Astrocyte (in vitro differentiated cells and primary cell): ENCODE measurements around the gene RELB.

Source experiments
- CTCF ChIP-seq: IDR thresholded peaks from 2 replicates; pipeline ENCODE4 v1.5.1; 2011; ENCODE audit warnings: low read depth, mild to moderate bottlenecking, inconsistent platforms, low read length, moderate library complexity; ENCODE audit not compliant: insufficient read depth
- EZH2 ChIP-seq: IDR thresholded peaks from 2 replicates; pipeline ENCODE4 v1.6.1; 2012; ENCODE audit warnings: mild to moderate bottlenecking, low read length, inconsistent platforms; ENCODE audit not compliant: insufficient read depth

- TF ChIP-seq CTCF (no peak), EZH2 (no peak)
Measured at GRCh38 chr19:44961821-44962220, 39.4 kb upstream of the RELB start.
